ELR (cell line): Measurements from ENCODE around the gene EIF3J.

Source experiments
- DNase-seq: peaks from one replicate; pipeline ENCODE4 v3.0.0-alpha.2; 2015; ENCODE audit warnings: low read depth

Gene EIF3J

GRCh38 chr15:44595656-44596510 is 58.9 kb downstream of the EIF3J start:
- no peak for DNase-seq

- DNase-seq: no peak
These were observed 59.6 kb downstream of the EIF3J start for GRCh38 chr15:44596511-44597010.

GRCh38 chr15:44598066-44598465 is 61.1 kb downstream of the EIF3J start:
- DNase-seq: no peak

- peak; percentile 56 for DNase-seq
These were observed 61.9 kb downstream of the EIF3J start for GRCh38 chr15:44598892-44599291.

GRCh38 chr15:44603126-44603525 is 66.2 kb downstream of the EIF3J start:
- no peak for DNase-seq

- DNase-seq: no peak
These were observed 69.8 kb downstream of the EIF3J start for GRCh38 chr15:44606740-44607139.
